ENCODE data around the gene RPLP2. TPM values are rescaled to one million over a fixed set of nuclear protein-coding genes. Genes with fewer than 3 reads are reported as not detected.

RPLP2 gene
- polyA plus RNA-seq, 1 of the 3 experiments (the other 2 are of a cell fraction): 799 TPM

- peaks cover 0 to 19% of the 10 kb centered on the region in 2 experiments for H3K36me3 ChIP-seq (replicated peaks in 1 of 2; ENCODE audit: control insufficient read depth in 1 of 2, insufficient read depth in 2 of 2, low read length in 1 of 2)
- no peaks in the 10 kb centered on the region for H3K9me2 ChIP-seq
- H3K27ac ChIP-seq (ENCODE audit: low read depth in 2 of 2, low read length in 1 of 2): no peak overlapping the region
- no peak overlapping the region for H3K4me3 ChIP-seq (ENCODE audit: low read depth in 2 of 2, low read length in 1 of 2)
- no peak overlapping the region for H3K9ac ChIP-seq
- H3K9me3 ChIP-seq: no peaks in the 10 kb centered on the region
- 91% methylated on average over 18 of the region's 21 CpGs for WGBS (ENCODE audit: low lambda C conversion rate)
- ChIA-PET POLR2A (interaction anchor here (2.4 kb wide), 1 partner anchor 10 kb away, joined by 16 read pairs; the partner anchor contains the start of gene PNPLA2), CTCF (interaction anchor here (1.0 to 1.9 kb wide), 2 partner anchors 9 to 18 kb away, joined by 3 to 6 read pairs; partner anchors contain the start of gene PNPLA2)
- no peak for DNase-seq
- peaks cover 7% of the 10 kb centered on the region; the same call in 1 of the 2 replicates for H4K20me1 ChIP-seq (ENCODE audit: insufficient read depth)
- peaks cover 25% of the 10 kb centered on the region for H3K79me2 ChIP-seq (ENCODE audit: insufficient read depth)
- no peaks in the 10 kb centered on the region for H3K27me3 ChIP-seq (ENCODE audit: insufficient read depth)
- H2AFZ ChIP-seq (ENCODE audit: low read depth): no peak overlapping the region
- no peak overlapping the region for H3K4me2 ChIP-seq
- H3K4me1 ChIP-seq (ENCODE audit: control insufficient read depth in 1 of 2, insufficient read depth in 2 of 2, low read depth in 1 of 2, low read length in 1 of 2): peaks cover 11 to 23% of the 10 kb centered on the region in 2 experiments; a peak in 2 of 4 replicates
- TF ChIP-seq SIN3A (IDR thresholded peaks at IDR 0.05; ENCODE audit: borderline replicate concordance, low read depth, low read length) (no peak), EP300 (IDR thresholded peaks at IDR 0.05; ENCODE audit: borderline replicate concordance in 1 of 2, low read depth in 1 of 2, low read length in 1 of 2) (no peak), FOSL2 (IDR thresholded peaks at IDR 0.05; ENCODE audit: borderline replicate concordance, low read depth) (no peak), GABPA (IDR thresholded peaks at IDR 0.05; ENCODE audit: low read depth) (no peak), TEAD4 (IDR thresholded peaks at IDR 0.05; ENCODE audit: borderline replicate concordance, insufficient read depth) (no peak), TCF12 (IDR thresholded peaks at IDR 0.05) (no peak), REST (IDR thresholded peaks at IDR 0.05; ENCODE audit: low read depth, low read length) (no peak), RXRA (IDR thresholded peaks at IDR 0.05; ENCODE audit: borderline replicate concordance, low read depth) (no peak), FOXJ3 (CRISPR knock-in tag; IDR thresholded peaks at IDR 0.05) (no peak), NFIC (IDR thresholded peaks at IDR 0.05; ENCODE audit: borderline replicate concordance) (no peak), FOXM1 (IDR thresholded peaks at IDR 0.05; ENCODE audit: low read depth) (no peak), MXI1 (IDR thresholded peaks at IDR 0.05; ENCODE audit: low read depth, low read length) (no peak), MEF2A (IDR thresholded peaks at IDR 0.05; ENCODE audit: borderline replicate concordance, low read depth) (no peak)
- TF ChIP-seq, protein P1, sequence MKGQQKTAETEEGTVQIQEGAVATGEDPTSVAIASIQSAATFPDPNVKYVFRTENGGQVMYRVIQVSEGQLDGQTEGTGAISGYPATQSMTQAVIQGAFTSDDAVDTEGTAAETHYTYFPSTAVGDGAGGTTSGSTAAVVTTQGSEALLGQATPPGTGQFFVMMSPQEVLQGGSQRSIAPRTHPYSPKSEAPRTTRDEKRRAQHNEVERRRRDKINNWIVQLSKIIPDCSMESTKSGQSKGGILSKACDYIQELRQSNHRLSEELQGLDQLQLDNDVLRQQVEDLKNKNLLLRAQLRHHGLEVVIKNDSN (IDR thresholded peaks at IDR 0.05; ENCODE audit: borderline replicate concordance, low read depth): no peak
- TF ChIP-seq, protein P2, sequence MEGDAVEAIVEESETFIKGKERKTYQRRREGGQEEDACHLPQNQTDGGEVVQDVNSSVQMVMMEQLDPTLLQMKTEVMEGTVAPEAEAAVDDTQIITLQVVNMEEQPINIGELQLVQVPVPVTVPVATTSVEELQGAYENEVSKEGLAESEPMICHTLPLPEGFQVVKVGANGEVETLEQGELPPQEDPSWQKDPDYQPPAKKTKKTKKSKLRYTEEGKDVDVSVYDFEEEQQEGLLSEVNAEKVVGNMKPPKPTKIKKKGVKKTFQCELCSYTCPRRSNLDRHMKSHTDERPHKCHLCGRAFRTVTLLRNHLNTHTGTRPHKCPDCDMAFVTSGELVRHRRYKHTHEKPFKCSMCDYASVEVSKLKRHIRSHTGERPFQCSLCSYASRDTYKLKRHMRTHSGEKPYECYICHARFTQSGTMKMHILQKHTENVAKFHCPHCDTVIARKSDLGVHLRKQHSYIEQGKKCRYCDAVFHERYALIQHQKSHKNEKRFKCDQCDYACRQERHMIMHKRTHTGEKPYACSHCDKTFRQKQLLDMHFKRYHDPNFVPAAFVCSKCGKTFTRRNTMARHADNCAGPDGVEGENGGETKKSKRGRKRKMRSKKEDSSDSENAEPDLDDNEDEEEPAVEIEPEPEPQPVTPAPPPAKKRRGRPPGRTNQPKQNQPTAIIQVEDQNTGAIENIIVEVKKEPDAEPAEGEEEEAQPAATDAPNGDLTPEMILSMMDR (IDR thresholded peaks at IDR 0.05): no peak
- TF ChIP-seq, protein P3, sequence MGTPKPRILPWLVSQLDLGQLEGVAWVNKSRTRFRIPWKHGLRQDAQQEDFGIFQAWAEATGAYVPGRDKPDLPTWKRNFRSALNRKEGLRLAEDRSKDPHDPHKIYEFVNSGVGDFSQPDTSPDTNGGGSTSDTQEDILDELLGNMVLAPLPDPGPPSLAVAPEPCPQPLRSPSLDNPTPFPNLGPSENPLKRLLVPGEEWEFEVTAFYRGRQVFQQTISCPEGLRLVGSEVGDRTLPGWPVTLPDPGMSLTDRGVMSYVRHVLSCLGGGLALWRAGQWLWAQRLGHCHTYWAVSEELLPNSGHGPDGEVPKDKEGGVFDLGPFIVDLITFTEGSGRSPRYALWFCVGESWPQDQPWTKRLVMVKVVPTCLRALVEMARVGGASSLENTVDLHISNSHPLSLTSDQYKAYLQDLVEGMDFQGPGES (IDR thresholded peaks at IDR 0.05; ENCODE audit: low read depth, low read length): no peak
- TF ChIP-seq, protein P4, sequence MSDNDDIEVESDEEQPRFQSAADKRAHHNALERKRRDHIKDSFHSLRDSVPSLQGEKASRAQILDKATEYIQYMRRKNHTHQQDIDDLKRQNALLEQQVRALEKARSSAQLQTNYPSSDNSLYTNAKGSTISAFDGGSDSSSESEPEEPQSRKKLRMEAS (IDR thresholded peaks at IDR 0.05; ENCODE audit: low read depth): no peak
- TF ChIP-seq, protein P5, sequence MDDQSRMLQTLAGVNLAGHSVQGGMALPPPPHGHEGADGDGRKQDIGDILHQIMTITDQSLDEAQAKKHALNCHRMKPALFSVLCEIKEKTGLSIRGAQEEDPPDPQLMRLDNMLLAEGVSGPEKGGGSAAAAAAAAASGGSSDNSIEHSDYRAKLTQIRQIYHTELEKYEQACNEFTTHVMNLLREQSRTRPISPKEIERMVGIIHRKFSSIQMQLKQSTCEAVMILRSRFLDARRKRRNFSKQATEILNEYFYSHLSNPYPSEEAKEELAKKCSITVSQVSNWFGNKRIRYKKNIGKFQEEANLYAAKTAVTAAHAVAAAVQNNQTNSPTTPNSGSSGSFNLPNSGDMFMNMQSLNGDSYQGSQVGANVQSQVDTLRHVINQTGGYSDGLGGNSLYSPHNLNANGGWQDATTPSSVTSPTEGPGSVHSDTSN (IDR thresholded peaks at IDR 0.05): no peak
- H3F3A ChIP-seq (replicated peaks; ENCODE audit: insufficient read depth): peaks cover under 1% of the 10 kb centered on the region
Measured at GRCh38 chr11:828506-829175, 18.9 kb downstream of the RPLP2 start.
